Measurements from ENCODE around the gene GPR50. TPM values are rescaled to one million over a fixed set of nuclear protein-coding genes. Genes with fewer than 3 reads are reported as not detected.

Gene GPR50
- total and polyA plus RNA-seq, 4 donors = not detected

GRCh38 chrX:151206871-151207270 is 30.5 kb downstream of the GPR50 start:
- no peaks in the 10 kb centered on the region for H3K36me3 ChIP-seq (ENCODE audit: control insufficient read depth in 4 of 4, insufficient read depth in 3 of 4, low read depth in 1 of 4, low read length in 3 of 4)

GRCh38 chrX:151225843-151226242 is 49.5 kb downstream of the GPR50 start:
- TF ChIP-seq FOXA1 (IDR thresholded peaks at IDR 0.05) = no peak
- WGBS = 67% methylated on average over 1 of the region's 1 CpG
- H3K9ac ChIP-seq (ENCODE audit: low read depth in 1 of 2, low read length in 2 of 2) = no peak overlapping the region
- no peak overlapping the region for H3K4me3 ChIP-seq (ENCODE audit: low read depth in 1 of 3, low read length in 3 of 3)
- H3K9me3 ChIP-seq (ENCODE audit: control insufficient read depth in 4 of 4, low read length in 3 of 4) = no peaks in the 10 kb centered on the region
- no peak for DNase-seq (ENCODE audit: low spot score)
- no peaks in the 10 kb centered on the region for H3K4me1 ChIP-seq (ENCODE audit: control insufficient read depth in 4 of 4, insufficient read depth in 4 of 4, low read length in 3 of 4)
- H3K27ac ChIP-seq (ENCODE audit: low read depth in 1 of 2, low read length in 2 of 2) = no peak overlapping the region
- H3K36me3 ChIP-seq (ENCODE audit: control insufficient read depth in 4 of 4, insufficient read depth in 3 of 4, low read depth in 1 of 4, low read length in 3 of 4) = no peaks in the 10 kb centered on the region
- peaks cover 0 to 12% (median 0%) of the 10 kb centered on the region in 4 donors for H3K27me3 ChIP-seq (ENCODE audit: control insufficient read depth in 4 of 4, insufficient read depth in 4 of 4, low read length in 3 of 4)

More at GRCh38 chrX:151206871-151207270, 30.5 kb downstream of the GPR50 start:
- no peak for DNase-seq (ENCODE audit: low spot score)
- WGBS = 58% methylated on average over 2 of the region's 2 CpGs
- no peak overlapping the region for H3K4me3 ChIP-seq (ENCODE audit: low read depth in 1 of 3, low read length in 3 of 3)
- H3K9me3 ChIP-seq (ENCODE audit: control insufficient read depth in 4 of 4, low read length in 3 of 4) = no peaks in the 10 kb centered on the region
- TF ChIP-seq REST (IDR thresholded peaks at IDR 0.05) (no peak), YY1 (IDR thresholded peaks at IDR 0.05) (no peak)
- H3K9ac ChIP-seq (ENCODE audit: low read depth in 1 of 2, low read length in 2 of 2) = no peak overlapping the region
- H3K27ac ChIP-seq (ENCODE audit: low read depth in 1 of 2, low read length in 2 of 2) = no peak overlapping the region
- no peaks in the 10 kb centered on the region for H3K27me3 ChIP-seq (ENCODE audit: control insufficient read depth in 4 of 4, insufficient read depth in 4 of 4, low read length in 3 of 4)
- no peaks in the 10 kb centered on the region for H3K4me1 ChIP-seq (ENCODE audit: control insufficient read depth in 4 of 4, insufficient read depth in 4 of 4, low read length in 3 of 4)

GRCh38 chrX:151226941-151227340 is 50.6 kb downstream of the GPR50 start:
- peaks cover 0 to 12% (median 0%) of the 10 kb centered on the region in 4 donors for H3K27me3 ChIP-seq (ENCODE audit: control insufficient read depth in 4 of 4, insufficient read depth in 4 of 4, low read length in 3 of 4)

GRCh38 chrX:151227627-151228026 is 51.2 kb downstream of the GPR50 start:
- H3K4me1 ChIP-seq (ENCODE audit: control insufficient read depth in 4 of 4, insufficient read depth in 4 of 4, low read length in 3 of 4) = no peaks in the 10 kb centered on the region
- H3K27me3 ChIP-seq (ENCODE audit: control insufficient read depth in 4 of 4, insufficient read depth in 4 of 4, low read length in 3 of 4) = peaks cover 0 to 12% (median 0%) of the 10 kb centered on the region in 4 donors
- H3K36me3 ChIP-seq (ENCODE audit: control insufficient read depth in 4 of 4, insufficient read depth in 3 of 4, low read depth in 1 of 4, low read length in 3 of 4) = no peaks in the 10 kb centered on the region
- no peak for DNase-seq (ENCODE audit: low spot score)
- no peaks in the 10 kb centered on the region for H3K9me3 ChIP-seq (ENCODE audit: control insufficient read depth in 4 of 4, low read length in 3 of 4)
- no peak overlapping the region for H3K9ac ChIP-seq (ENCODE audit: low read depth in 1 of 2, low read length in 2 of 2)
- TF ChIP-seq FOXA2 (IDR thresholded peaks at IDR 0.05) (no peak), MAX (IDR thresholded peaks at IDR 0.05) (no peak), HNF4G (IDR thresholded peaks at IDR 0.05) (no peak), NR2F2 (IDR thresholded peaks at IDR 0.05) (no peak)
- no peak overlapping the region for H3K27ac ChIP-seq (ENCODE audit: low read depth in 1 of 2, low read length in 2 of 2)
- no peak overlapping the region for H3K4me3 ChIP-seq (ENCODE audit: low read depth in 1 of 3, low read length in 3 of 3)
- WGBS = 12% methylated on average over 30 of the region's 30 CpGs

More at GRCh38 chrX:151226941-151227340, 50.6 kb downstream of the GPR50 start:
- no peaks in the 10 kb centered on the region for H3K4me1 ChIP-seq (ENCODE audit: control insufficient read depth in 4 of 4, insufficient read depth in 4 of 4, low read length in 3 of 4)
- H3K4me3 ChIP-seq (ENCODE audit: low read depth in 1 of 3, low read length in 3 of 3) = no peak overlapping the region
- no peak for TF ChIP-seq SP1 (IDR thresholded peaks at IDR 0.05)
- no peak overlapping the region for H3K27ac ChIP-seq (ENCODE audit: low read depth in 1 of 2, low read length in 2 of 2)
- no peak for DNase-seq (ENCODE audit: low spot score)
- H3K36me3 ChIP-seq (ENCODE audit: control insufficient read depth in 4 of 4, insufficient read depth in 3 of 4, low read depth in 1 of 4, low read length in 3 of 4) = no peaks in the 10 kb centered on the region
- no peaks in the 10 kb centered on the region for H3K9me3 ChIP-seq (ENCODE audit: control insufficient read depth in 4 of 4, low read length in 3 of 4)
- WGBS = 71% methylated on average over 9 of the region's 9 CpGs
- no peak overlapping the region for H3K9ac ChIP-seq (ENCODE audit: low read depth in 1 of 2, low read length in 2 of 2)
